Epithelial cell of prostate (primary cell): ENCODE measurements around the gene RGL2.
"Not testable (repeated sequence)": the region's sequence is repeated elsewhere in the genome, so short reads cannot be mapped to it uniquely, and the experiment has no call there.

ENCODE experiments used
- DNase-seq: peaks from one replicate; pipeline ENCODE4 v3.0.0-alpha.2; 2011; ENCODE audit warnings: low read depth, low spot score
- H3K27ac ChIP-seq: fragments of 450-650 bp; 2 replicates; pipeline ENCODE4 v1.5.1; 2017; ENCODE audit warnings: mild to moderate bottlenecking

Gene RGL2, protein sequence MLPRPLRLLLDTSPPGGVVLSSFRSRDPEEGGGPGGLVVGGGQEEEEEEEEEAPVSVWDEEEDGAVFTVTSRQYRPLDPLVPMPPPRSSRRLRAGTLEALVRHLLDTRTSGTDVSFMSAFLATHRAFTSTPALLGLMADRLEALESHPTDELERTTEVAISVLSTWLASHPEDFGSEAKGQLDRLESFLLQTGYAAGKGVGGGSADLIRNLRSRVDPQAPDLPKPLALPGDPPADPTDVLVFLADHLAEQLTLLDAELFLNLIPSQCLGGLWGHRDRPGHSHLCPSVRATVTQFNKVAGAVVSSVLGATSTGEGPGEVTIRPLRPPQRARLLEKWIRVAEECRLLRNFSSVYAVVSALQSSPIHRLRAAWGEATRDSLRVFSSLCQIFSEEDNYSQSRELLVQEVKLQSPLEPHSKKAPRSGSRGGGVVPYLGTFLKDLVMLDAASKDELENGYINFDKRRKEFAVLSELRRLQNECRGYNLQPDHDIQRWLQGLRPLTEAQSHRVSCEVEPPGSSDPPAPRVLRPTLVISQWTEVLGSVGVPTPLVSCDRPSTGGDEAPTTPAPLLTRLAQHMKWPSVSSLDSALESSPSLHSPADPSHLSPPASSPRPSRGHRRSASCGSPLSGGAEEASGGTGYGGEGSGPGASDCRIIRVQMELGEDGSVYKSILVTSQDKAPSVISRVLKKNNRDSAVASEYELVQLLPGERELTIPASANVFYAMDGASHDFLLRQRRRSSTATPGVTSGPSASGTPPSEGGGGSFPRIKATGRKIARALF

DNA sequence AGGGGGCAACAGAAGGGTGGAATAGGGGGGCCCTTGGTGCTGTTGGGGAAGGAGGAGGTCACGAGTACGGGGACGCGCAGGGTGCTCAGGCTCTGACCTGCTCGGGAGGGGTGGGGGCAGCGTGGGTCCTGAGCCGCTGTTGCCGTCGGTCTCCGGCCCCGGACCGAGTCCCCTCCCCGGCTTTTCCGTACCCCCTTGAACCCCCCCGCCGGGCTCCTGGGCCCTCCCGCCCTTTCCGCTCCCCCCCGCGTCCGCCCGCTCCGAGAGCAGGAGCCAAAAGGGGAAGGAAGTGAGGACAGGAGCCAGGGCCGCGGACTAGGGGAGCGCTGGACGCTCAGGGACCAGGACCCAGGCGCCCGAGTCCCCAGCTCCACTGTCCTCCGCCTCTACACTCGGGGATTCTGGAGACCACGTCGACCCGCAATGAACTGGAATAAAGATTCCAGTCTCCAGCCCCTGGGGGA, at the start of gene RGL2:
TSS of gene RGL2 (minus strand) at position 170 of the 464 bp plus-strand sequence. CDS start 332 bp downstream, outside the sequence.
- no peak for DNase-seq

DNA sequence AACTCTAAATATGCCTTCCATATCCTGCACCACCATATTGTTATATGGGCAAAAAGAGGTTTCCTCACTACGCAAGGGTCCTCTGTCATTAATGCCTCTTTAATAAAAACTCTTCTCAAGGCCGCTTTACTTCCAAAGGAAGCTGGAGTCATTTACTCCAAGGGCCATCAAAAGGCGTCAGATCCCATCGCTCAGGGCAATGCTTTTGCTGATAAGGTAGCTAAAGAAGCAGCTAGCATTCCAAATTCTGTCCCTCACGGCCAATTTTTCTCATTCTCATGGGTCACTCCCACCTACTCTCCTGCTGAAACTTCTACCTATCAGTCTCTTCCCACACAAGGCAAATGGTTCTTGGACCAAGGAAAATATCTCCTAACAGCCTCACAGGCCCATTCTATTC, 49.1 kb upstream of the RGL2 start:
- no peak overlapping the region for H3K27ac ChIP-seq
- DNase-seq = no peak

More for the DNA sequence above, at the start of gene RGL2:
- H3K27ac ChIP-seq = peak within 1 kb of the TSS; percentile 96

DNA sequence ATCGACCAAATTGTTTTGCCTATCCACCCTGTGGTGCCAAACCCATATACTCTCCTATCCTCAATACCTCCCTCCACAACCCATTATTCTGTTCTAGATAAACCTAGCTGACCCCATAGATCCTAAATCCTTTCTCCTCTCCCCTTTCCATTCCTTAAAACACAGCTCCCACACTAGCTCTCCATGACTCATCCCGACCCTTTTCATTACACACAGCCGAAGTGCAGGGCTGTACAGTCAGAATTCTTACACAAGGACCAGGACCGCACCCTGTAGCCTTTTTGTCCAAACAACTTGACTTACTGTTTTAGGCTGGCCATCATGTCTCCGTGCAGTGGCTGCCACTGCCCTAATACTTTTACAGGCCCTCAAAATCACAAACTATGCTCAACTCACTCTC, 48.2 kb upstream of the RGL2 start:
- not testable (repeated sequence) for DNase-seq, H3K27ac ChIP-seq

DNA sequence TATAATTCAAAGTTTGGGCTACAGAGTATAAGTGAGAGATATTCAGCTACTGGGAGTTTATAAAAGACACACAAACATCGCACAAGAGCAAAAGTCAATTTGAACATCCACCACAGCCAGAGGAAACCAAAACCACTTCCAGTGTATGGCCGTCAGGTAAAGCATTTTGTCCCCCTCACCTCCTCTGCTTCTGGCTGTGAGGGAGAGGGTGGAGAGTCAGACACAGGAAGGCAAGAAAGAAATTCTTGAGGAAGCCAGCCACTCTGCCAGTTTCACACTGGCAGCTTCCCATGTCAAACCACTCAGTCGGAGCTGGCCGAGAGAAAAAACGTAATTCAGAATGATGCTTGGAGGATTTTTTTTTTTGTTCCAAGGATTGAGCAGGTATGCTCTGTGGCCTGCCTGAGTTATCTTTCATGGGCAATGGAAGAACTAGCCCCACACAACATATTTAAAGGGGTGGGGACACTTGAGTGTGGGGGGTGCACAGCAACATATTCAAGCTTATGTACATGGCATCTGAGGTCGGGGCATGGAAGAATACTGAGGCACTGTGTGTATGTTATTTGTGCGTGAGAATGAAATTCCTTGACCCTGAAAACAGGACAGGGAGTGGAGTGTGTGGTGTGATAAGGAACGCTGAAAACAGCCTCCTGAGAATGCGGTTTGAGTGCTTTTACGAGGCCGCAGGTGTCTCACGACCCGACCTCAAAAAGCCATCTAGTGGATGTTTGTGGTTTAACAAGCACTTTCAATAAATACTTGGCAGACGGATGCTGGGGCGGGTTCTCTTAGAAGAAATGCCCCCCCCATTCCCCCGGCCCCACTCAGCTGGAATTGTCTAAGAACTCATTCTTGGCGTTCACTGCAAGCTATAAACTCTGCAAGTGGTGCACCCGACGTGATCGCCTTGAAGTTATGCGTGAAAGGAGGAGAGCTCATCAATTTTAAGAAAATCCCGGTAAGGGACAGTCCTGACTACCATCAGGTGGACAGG, 46.3 kb upstream of the RGL2 start:
- H3K27ac ChIP-seq = no peak overlapping the region
- DNase-seq = no peak

DNA sequence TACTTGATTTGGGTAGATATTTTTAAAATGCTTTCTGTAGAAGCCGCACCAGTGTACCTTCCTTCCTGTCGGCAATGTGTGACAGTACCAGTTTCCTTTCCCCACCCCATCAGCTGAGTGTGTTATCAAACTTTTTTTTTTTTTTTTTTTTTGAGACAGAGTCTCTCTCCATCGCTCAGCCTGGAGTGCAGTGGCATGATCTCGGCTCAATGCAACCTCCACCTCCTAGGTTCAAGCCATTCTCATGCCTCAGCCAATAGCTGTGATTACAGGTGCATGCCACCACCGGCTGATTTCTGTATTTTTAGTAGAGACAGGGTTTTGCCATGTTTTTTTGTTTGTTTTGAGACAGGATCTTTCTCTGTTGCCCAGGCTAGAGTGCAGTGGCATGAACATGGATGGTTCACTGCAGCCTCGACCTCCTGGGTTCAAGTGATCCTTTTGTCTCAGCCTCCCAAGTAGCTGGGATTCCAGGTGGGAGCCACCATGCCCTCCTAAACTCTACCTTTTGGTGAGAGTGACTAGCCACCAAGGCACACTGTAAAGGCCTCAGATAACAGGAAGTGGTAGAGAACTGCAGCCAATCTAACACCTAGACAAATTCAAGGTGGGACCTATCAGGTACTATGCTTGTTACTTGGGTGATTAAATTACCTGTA, 45.3 kb upstream of the RGL2 start:
- no peak overlapping the region for H3K27ac ChIP-seq
- DNase-seq = no peak

DNA sequence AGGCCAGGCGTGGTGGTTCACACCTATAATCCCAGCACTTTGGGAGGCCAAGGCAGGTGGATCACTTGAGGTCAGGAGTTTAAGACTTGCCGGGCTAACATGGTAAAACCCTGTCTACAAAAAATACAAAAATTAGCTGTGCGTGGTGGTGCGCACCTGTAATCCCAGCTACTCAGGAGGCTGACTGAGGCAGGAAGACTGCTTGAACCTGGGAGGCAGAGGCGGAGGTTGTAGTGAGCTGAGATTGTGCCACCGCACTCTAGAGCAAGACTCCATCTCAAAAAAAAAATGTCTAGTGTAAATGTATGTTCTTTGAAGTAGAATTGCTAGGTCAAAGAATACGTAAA, 44.8 kb upstream of the RGL2 start:
- DNase-seq, H3K27ac ChIP-seq: not testable (repeated sequence)

DNA sequence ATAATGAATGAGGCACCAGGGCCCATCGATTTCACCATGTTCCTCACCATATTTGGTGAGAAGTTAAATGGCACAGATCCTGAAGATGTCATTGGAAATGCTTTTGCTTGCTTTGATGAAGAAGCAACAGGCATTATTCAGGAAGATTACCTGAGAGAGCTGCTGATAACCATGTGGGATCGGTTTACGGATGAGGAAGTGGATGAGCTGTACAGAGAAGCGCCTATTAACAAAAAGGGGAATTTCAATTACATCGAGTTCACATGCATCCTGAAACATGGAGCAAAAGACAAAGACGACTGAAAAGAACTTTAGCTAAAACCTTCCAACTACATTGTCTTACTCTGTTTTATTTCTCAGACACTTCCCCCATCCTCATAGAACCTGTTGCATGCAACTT, 40.5 kb upstream of the RGL2 start:
- no peak overlapping the region for H3K27ac ChIP-seq
- no peak for DNase-seq

DNA sequence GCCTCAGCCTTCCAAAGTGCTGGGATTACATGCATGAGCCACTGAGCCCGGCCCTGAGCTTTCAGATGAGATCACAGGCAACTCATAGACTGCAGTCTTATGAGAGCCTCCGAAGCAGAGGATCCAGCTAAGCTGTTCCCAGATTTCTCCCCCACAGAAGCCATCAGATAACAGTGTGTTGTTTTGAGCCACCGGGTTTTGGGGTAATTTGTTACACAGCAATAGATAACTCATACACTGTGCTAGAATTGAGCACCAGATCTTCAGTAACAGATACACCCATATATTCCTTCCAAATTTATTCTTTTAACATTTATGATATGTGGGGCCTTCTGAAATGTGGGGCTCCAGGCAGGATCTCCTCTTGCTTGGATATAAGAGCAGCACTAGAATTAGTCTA, 37.8 kb upstream of the RGL2 start:
- H3K27ac ChIP-seq = no peak overlapping the region

DNA sequence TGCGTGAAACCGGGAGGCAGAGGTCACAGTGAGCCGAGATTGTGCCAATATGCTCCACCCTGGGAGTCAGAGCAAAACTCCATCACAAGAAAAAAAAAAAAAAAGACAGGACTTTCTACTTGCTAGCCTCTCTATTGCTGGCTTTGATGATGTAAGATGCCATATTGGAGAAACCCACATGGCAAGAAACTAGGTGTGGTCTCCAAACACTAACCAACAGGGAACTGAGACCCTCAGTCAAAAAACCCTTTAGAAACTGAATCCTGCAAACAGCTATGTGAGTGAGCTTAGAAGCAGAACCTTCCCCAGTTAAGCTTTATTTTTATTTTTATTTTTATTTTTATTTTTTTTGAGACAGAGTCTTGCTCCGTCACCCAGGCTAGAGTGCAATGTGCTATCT, 37.2 kb upstream of the RGL2 start:
- no peak for DNase-seq

More for the DNA sequence above, 37.8 kb upstream of the RGL2 start:
- no peak for DNase-seq

DNA sequence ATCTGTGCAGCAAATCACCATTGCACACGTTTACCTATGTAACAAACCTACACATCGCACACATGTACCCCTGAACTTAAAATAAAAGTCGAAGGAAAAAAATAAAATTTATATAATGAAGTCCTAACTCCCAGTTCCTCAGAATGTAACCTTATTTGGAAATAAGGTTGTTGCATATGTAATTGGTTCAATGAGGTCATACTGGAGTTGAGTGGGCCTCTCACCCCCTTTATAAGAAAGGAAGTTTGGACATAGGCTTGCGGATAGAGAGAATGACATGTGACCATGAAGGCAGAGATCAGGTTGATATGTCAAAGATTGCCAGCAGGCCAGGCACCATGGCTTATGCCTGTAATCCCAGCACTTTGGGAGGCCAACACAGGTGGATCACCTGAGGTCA, 34.9 kb upstream of the RGL2 start:
- H3K27ac ChIP-seq = no peak overlapping the region
- DNase-seq = no peak

More for the DNA sequence above, 37.2 kb upstream of the RGL2 start:
- H3K27ac ChIP-seq = no peak overlapping the region

DNA sequence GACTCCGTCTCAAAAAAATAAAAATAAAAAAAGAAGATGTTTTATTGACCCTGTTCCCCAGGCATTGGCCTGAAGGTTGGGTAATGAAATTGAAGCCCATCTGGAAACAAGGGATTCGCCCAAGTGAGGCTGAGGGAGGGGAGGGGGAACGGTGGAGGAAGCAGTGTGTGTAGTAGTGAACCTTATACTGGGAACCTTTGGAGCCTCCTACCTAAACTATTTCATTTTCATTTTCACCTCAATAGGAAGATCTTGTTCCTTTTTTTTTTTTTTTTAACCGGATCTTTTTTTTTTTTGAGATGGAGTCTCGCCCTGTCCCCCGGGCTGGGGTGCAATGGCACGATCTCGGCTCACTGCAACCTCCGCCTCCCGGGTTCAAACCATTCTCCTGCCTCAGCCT, 32.0 kb upstream of the RGL2 start:
- no peak overlapping the region for H3K27ac ChIP-seq
- no peak for DNase-seq

DNA sequence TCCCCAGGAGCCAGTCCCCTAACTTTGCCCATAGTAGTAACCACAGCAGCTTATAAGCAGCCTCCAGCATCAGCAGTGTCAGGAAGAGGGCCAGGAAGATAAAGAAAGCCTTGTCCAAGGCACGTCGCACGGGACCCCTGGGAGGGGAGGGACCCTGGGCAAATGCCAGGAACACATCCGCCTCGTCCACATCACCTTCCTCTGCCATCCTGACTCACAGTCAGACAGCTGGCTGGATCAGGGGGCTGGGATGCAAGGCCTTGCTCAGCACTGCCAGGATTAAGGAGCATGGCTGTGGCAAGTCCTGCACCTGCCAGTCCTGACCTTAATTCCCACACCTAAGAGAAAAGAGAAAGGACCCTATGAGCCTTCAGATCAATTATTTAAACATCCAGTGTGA, 30.3 kb upstream of the RGL2 start:
- no peak overlapping the region for H3K27ac ChIP-seq
- no peak for DNase-seq

DNA sequence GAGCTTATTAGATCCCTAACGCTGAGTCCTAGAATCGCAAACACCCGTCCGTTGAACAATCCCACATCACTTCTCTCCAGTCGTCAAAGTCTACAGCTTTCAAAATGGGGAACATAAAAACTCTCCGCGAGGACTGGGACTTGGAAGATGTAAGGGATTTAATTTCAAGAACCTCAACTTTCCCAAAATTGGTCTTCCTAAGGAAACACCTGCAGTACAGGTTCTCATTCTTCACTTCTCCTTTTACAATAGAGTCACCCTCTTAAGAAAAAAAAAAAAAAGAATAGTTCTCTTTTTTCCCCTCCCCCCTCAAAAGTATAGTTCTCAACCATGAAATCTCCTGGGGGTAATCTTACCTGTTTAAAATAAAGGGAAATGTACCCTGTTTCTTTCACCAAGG, 25.4 kb upstream of the RGL2 start:
- no peak overlapping the region for H3K27ac ChIP-seq
- no peak for DNase-seq

DNA sequence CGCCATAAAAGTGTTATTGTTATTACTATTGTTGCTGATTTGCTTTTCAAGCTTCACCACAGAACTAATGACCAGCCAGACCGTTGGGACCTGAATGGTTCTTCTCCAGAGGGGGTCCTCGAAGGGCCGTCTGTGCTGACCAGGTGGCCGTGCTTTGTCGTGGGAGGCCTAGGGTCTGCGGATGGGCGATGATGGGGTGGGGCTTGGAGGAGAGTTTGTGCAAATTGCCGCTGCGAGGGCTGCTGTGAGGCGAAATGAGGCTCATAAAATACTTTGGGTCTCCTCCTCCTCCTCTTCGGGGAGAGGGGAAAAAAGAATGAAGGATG, 24.8 kb upstream of the RGL2 start:
- H3K27ac ChIP-seq = peak overlapping the region; percentile 82
- no peak for DNase-seq

DNA sequence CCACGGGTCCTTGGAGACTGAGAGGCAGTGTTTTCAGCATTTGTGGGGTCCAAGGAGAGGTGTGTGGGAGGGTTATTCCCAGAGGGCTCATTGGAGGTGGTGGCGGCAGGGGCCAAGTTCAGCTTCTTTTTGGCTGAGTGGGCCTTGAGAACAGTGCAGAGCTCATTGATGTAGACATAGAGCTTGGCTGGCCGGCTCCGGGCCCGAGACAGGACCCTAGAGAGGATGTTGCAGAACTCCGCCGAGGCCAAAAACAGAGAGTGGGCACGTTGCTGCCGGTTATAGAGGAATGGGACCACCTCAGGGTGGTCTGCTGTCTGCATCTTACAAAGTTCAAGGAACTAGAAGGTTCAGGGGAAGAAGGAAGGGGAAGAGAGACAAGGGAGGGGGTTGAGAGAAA, 22.5 kb upstream of the RGL2 start:
- peak overlapping the region; percentile 82 for H3K27ac ChIP-seq
- DNase-seq = no peak

DNA sequence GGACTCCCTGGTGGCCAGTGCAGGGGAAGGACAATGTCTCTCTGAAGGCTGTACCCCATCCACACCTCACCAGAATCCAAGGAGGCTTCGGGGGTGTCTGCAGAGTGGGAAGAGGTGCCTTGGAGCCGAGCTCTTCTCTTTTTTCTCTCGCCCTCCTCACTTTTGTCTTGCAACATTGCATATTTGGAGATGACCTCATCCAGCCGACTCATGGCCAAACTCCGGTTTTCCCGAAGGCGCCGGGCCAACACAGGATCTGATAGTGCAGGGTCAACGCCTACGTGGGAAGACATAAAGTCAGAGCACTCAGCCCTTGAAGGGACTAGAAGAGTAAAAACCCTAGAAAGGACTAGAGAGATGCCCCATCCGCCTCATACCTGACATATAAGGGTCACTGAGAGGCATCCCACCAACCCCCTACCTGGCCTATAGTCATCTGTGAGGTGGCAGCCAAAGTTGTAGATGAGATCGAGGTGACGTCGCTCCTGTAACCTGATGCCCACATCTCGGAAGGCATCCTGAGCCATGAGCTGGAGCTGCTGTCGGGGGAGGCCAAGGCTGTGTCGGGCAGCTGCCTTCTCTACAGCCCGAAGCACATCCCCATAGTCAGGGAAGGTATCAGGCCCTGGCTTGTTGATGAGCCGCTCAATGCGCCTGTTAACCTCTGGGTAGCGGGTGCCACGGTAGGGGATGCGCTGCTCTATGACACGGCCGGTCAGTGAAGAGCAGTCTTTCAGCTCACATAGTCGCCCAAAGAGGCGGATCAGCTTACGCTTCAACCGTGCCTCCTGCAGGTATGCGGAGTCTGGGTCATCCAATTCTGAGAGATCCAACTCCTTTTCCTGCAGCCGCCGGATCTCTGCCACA, 21.8 kb upstream of the RGL2 start:
- no peak for DNase-seq
- peak overlapping the region; percentile 82 for H3K27ac ChIP-seq

DNA sequence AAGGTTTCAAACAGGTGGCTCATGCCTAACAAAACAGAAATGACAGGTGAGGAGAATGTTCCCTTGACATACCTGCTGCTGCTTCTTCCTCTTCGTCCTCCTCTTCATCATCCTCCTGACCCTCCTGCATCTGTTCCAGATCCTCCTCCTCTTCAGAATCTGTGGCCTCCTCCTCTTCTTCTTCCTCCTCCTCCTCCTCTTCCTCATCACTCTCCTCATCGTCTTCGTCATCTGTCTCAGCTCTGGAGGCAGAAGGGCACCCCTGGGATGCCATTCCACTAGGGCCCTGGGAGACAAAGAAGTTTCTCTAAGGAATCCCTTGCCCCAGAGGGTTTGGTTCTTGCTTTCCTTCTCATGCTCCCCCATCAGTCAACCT, 21.2 kb upstream of the RGL2 start:
- H3K27ac ChIP-seq = peak overlapping the region; percentile 82
- DNase-seq = no peak

DNA sequence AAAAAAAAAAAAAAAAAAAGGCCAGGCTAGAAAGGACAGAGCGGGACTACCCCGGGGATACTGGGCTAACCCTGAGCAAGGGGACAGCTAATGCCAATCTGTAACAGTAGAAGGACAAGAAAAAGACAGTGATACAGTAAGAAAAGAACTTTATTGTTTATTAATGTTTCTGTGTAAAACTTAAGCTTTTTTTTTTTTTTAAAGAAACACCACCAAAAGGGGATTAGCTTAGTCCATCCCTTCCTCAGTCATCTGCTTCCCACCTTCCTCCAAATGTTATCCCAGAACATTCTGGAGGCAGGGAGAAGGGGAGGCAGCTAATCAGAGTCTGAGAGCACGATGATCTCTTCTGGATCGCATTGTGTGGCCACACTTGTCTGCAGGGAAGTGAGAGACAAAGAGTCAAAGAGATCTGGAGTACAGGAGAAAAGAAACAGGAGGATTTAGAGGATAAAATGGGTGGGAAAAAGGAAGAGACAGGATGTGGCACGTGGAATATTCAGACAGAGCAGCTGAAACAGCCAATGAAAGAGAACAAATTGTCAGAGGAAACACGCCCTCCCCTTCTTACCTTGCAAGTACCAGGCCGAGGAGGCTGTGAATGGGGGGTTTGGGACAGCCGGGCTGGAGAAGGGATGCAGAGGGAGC, 19.8 kb upstream of the RGL2 start:
- H3K27ac ChIP-seq = peak overlapping the region; percentile 75
- DNase-seq = no peak
